Astrocyte of the hippocampus (primary cell): ENCODE results near the gene MAN1B1.
"Not testable (repeated sequence)": the region's sequence is repeated elsewhere in the genome, so short reads cannot be mapped to it uniquely, and the experiment has no call there.

ENCODE experiments used
- DNase-seq: peaks from one replicate; pipeline ENCODE4 v3.0.0; 2011; ENCODE audit warnings: low read depth, low spot score

Gene MAN1B1

DNA sequence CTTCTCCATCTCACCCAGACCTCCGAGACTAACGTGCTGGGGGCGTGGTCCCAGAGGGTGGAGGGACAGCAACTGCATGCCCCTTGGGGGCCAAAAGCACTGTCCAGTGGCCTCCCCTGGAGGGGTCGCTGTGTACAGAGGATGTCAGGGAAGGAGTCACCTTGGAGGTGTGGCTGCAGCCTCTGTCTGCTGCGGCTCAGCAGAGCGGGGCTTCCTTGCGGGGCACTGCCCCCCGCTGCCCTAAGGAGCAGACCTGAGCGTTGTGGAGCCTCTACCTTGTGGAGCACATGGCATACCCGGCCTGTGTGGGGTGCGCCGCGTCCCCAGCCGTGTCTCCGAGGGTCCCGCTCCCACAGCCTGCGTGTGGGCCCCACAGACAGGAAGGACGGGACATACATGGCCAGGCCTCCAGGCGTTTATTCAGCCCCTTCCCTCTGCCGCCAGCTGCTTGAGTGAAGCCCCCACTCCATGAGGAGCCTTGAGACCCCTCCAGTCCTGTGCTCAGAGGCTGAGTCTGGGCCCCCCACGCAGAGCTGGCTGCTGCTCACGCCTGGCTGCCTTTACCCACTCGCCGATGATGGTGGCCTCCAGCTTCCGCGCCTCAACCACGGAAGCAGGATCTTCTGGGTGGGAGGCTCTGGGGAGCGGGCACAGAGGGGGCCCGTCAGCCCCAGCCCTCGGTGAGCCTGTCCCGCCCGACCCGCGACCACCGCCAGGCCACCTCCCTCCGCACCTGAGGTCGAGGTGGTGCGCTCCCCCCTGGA, 23.5 kb downstream of the MAN1B1 start:
- DNase-seq: no peak

DNA sequence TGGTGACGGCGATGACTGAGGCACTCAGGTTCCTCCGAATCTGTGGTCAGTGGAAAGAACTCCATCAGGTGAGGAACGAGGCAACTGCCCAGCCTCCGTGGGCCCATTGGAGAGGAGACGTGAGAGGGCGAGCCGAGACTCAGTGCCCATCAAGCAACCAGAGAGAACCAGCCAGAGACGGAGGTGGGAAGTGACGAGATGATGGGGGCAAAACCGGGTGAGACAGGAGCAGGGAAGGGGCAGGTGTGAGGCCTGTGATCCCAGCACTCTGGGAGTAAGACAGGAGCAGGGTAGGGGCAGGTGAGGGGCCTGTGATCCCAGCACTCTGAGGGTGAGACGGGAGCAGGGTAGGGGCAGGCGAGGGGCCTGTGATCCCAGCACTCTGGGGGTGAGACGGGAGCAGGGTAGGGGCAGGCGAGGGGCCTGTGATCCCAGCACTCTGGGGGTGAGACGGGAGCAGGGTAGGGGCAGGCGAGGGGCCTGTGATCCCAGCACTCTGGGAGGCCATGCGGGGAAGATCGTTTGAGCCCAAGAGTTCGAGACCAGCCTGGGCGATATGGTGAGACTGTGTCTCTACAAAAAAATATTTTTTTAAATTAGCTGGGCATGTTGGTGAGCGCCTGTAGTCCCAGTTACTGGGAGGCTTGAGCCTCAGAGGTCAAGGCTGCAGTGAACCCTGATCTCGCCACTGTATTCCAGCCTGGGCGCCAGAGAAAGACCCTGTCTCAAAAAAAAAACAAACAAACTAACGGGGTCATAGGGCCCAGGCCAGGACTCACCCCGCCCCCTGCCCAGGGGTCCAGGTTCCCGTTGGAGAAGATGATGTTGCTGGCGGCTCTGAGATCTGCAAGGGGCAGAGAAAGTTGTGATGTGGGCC, 24.4 kb downstream of the MAN1B1 start:
- no peak for DNase-seq

DNA sequence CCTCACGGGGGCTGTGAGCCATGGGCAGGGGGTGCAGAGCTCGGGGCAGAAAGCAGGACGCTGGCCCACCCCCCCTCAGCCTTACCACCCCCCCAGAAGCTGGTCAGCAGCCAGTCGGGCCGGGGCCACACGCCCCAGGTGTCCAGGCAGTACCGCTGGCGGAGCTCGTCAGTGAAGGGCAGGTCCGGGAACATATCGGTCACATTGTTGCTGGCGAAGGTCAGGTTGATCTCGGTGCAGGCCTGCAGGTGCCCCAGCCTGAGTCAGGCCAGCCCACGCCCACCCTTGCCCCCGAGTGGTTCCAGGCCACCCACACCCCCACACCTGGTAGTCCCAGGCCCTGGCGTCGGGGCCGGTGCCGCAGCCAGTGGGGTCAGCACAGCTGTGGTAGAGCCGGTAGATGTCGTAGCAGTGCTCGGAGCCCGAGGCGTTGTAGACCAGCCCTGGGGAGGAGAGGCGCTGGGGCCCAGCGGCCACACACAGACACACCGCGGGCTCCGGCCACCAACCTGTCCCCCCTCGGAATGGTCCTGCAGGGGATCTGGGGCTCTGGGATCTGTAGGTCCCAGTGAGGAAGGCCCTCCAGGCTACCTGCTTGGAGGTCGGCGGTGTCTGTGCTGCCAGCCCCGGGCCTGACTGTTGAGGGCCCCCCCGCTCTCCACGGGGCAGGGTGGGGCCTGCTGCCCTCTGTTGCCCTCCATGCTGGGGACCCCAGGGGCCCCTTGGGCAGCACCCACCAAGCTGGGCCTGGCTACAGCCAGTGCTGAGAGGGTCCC, 25.2 kb downstream of the MAN1B1 start:
- no peak for DNase-seq

DNA sequence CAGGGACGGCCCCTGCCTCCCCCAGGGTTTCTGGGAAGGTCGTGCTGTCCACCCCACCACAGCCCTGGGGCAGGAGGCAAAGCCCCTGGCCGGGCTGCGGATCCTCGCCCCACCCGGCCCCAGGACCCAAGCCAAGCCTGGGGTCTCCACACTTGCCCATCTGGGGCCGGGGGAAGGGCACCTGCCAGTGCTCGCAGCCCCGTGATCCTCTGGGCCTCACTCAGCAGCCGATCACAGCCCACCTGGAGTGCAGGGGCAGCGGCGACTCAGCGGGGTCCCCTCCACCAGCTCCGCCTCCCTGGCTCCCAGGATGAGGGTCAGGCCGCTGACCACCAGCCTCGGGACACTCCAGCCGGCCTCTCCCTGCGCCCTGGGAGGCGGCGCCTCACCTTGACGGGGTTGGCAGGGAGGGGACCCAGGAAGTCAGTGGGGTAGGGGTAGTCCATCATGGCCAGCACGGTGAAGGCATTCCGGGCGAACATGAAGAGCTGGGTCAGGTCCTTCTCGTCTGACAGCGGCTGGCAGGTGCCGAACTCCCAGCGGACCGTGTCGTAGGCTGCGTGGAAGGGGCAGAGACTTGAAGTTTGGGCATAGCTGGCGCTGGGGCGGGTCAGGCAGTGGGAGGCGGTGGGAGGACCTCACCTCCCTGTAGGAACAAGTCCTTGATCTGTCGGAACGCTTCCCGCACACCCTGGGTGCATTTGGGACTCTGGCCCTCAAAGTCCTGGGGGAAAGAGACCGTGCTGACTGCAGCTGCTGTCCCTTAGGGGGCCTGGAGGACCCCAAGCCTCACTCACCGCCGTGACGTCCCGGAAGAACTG, 26.0 kb downstream of the MAN1B1 start:
- DNase-seq: no peak

DNA sequence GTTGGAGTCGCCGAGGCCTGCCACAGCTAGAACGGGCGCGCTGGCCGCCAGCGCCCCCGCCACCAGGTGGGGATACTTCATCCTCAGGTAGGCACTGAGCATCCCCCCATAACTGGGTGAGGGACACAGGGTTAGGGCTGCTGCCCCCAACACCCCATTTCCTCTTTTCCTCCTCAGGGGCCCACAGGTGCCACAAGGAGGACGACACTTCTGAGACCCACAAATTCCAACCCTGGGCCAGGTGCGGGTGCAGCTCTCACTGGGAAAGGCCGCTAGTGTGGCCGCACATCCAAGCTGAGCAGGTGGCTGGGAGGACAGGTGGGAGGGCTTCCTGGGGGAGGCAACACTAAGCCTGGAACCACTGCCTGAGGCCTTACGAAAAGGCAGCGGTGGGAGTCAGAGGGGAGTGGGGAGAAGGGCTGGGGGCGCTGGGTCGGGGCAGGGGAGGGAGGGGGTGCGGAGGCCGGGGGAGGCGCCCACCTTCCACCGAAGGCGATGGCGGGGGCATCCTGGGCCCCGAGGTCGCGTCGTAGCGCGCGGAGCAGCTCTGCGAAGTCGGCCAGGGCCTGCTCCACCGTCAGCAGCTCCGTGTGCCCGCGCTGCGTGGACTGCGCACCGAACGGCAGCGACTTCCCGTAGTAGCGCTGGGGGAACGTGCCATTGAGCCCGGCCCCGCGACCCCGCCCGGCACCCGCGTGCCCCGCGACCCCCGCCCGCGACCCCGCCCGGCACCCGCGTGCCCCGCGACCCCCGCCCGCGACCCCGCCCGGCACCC, 26.8 kb downstream of the MAN1B1 start:
- no peak for DNase-seq

DNA sequence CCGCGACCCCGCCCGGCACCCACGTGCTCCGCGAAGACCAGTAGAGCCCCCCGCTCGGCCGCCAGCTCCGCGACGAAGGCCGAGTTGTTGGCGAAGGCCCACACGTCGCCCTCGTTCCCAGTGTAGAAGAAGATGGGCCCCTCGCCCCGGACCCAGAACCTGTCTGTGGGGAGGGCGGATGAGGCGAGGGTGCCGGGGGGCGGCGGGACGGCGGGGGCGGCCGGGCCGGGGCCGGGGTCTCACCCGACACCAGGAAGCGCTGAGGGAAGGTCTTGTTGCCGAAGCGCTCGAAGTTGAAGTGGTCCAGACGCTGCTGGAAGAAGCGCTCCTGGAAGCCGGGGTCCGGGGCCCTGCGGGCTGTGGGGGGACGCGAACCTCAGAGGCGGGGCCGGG, 27.4 kb downstream of the MAN1B1 start:
- DNase-seq: no peak

DNA sequence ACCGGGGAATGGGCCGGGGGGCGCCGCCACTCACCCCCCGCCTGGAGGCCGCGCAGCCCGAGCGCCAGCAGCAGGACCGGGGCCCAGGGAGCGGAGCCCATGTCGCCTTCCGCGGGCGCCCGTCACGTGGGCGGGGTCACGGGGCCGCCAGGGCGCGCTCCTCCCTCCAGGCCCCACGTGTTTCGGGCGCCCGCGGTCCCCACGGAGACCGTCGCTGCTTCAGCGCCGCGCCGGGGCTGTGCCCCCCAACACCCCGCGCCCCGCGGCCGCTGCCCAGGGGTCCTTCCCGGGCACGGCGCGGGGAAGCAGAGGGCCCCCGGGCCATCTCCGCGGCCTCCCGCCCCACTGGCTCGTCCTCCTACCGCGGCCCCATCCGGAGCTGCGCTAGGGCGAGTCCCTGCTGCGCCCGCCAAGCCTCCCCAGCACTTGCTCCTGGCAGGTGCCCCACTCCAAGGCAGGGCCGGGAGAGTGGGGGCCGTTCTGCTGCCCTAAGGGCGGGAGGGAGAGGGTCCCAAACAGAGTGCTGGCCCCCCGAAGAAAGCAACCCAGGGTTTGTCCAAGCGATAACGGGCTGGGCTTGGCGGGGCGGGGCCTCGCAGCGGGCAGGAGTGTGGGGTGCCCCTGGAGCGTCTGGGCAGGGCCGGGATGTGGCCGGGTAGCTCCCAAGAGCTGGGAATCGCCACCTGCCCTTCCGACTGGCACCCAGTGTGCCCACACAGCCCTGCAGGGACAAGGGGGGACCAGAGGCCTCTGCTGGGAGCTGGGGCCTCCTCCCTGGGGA, 28.0 kb downstream of the MAN1B1 start, which contains the start of gene DPP7:
DPP7 (minus strand) TSS at position 121 of the 781 bp plus-strand sequence; CDS start at position 101, 20 bp downstream.
- peak; percentile 69 for DNase-seq

DNA sequence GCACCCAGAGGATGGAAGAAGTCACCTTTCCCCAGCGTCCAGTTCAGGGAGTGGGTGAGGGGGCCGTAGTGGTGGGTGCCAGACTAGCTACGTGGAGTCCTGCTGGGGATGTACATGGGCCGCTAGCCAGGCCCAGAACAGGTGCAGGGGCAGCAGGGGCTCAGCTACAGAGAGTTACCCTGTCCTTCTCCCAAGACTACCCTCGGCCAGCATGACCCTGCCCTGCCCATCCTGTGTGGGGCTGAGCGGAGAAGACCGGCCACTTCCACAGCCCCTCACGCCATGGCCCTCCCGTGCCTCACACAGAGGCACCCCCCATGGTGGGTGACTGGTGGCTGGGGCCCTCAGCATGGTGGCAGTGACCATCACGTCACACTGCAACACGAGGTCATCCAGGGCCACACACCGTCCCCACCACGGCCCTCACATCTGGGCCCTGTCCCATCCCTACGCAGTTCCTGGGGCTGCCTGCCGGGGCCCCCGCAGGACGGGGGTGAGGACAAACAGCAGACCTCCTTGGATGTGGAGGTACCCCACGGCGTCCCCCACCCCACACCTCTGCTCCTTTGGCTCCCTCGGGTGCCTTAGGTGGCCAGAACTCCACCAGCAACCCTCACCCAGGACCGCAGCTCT, 28.7 kb downstream of the MAN1B1 start:
- no peak for DNase-seq

DNA sequence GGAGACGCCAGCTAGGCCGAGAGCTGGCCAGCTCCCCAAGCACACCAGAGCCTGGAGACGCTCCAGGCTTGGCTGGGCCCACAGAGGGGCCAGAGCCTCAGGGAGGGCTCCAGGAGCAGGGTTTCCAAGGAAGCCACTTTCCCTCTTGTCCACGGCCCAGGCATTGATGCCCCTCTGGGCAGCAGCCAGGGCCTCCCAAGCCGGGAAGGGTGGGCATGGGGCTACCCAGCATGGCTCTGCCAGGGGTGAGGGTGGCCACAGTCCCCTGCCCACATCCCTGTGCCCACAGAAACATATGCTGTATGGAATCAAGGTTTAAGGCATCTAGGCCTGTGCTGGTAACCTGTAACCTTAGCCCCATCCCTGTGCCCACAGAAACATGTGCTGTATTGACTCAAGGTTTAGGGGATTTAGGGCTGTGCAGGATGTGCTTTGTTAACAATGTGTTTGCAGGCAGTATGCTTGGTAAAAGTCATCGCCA, 29.3 kb downstream of the MAN1B1 start:
- peak; percentile 24 for DNase-seq

DNA sequence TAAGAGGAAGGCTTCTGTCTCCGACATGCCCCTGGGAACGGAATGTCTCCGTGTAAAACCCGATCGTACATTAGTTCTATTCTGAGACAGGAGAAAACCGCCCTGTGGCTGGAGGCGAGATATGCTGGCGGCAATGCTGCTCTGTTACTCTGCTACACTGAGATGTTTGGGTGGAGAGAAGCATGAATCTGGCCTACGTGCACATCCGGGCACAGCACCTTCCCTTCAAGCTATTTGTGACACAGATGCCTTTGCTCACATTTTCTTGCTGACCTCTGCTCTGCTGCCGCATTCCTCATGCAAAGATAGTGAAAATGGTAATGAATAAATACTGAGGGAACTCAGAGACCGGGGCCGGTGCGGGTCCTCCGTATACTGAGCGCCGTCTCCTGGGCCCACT, 29.9 kb downstream of the MAN1B1 start:
- no peak for DNase-seq

DNA sequence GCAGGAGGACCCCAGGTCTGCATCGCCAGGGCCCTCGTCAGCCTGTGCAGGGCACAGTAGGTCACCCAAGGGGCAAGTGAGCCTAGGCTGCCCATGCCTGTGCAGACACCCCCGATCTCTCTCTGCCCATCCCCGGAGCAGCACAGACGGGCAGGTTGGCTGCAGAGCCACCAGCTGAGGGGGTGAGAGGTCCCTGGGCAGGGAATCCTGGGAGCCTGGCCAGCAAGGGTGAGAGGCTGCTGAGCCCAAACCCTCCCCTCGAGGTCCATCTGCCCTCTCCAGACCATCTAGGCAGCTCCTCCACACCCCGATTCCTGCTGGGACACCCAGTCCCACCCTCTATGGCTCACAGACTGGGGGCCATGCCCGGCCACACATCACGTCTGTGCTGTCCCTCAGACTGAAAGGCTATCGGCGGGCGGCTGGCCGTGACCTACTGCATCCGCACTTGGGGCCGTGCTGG, 30.5 kb downstream of the MAN1B1 start:
- DNase-seq: no peak

DNA sequence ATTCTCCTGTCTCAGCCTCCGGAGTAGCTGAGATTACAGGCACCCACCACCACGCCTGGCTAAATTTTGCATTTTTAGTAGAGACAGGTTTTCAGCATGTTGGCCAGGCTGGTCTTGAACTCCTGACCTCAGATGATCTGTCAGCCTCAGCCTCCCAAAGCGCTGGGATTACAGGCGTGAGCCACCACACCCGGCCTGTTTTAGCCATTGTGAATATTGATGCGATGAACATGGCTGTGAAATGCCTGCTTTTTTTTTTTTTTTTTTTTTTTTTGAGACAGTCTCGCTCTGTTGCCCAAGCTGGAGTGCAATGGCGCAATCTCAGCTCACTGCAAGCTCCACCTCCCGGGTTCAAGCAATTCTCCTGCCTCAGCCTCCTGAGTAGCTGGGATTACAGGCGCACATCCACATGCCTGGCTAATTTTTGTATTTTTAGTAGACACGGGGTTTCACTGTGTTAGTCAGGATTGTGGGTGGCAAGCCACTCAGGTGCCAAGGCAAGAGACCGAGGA, 31.4 kb downstream of the MAN1B1 start:
- DNase-seq: not testable (repeated sequence)

DNA sequence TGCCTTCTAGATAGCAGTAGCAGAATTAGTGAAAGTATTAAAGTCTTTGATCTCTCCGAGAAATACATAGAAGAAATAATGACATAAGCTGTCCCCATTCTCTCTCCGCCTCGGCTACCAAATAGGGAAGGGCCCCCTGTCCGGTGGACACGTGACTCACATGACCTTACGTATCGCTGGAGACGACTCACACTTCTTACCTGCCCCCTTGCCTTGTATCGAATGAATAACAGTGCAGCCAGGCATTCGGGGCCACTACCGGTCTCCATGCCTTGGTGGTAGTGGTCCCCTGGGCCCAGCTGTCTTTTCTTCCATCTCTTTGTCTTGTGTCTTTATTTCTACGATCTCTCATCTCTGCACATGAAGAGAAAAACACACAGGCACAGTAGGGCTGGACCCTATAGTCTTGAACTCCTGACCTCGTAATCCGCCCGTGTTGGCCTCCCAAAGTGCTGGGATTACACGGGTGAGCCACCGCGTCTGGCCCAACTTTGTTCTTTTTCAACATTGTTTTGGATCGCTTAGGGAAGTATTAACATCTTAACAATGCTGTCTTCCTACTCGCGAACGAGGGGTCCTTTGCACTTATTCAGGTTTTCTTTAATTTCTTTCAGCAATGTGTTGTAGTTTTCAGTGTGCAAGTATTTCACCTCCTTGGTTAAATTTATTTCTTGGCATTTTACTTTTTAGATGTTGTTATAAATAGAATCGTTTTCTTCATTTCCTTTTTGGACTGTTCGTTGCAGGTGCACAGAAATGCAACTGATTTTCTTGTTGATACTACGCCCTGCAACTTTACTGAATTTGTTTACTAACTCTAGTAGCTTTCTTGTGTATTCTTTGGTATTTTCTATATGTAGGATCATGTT, 35.4 kb downstream of the MAN1B1 start:
- DNase-seq: not testable (repeated sequence)

DNA sequence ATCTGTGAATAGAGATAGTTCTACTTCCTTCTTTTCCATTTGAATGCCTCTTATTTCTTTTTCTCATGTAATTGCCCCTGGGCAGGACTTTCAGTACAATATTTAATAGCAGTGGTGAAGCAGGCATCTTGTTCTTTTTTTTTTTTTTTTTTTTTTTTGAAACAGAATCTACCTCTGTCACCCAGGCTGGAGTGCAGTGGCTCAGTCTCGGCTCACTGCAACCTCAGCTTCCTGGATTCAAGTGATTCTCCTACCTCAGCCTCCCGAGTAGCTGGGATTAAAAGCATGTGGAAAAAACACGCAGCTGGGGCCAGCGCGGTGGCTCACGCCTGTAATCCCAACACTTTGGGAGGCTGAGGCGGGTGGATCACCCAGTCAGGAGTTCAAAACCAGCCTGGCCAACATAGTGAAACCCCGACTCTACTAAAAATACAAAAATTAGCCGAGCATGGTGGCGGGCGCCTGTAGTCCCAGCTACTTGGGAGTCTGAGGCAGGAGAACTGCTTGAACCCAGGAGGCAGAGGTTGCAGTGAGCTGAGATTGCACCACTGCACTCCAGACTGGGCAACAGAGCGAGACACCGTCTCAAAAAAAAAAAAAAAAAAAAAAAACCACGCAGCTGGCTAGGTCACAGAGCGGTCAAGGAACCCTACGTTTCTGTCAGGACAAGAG, 36.1 kb downstream of the MAN1B1 start:
- not testable (repeated sequence) for DNase-seq

DNA sequence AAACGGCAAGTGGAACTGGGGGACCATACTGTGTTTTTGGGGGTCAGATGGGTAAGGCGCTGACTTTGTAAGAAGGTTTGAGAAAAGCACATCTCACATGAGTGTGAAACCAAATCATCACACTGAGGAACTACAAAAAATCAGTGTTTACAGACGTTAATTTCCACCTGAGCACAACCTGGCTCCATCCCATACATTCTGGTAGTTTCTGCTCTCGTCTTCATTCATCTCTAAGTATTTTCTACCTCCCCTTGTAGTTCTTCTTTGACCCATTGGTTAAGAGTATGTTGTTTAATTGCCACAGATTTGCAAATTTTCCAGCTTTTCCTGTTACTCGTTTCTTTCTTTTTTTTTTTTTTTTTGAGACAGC, 36.7 kb downstream of the MAN1B1 start:
- no peak for DNase-seq

DNA sequence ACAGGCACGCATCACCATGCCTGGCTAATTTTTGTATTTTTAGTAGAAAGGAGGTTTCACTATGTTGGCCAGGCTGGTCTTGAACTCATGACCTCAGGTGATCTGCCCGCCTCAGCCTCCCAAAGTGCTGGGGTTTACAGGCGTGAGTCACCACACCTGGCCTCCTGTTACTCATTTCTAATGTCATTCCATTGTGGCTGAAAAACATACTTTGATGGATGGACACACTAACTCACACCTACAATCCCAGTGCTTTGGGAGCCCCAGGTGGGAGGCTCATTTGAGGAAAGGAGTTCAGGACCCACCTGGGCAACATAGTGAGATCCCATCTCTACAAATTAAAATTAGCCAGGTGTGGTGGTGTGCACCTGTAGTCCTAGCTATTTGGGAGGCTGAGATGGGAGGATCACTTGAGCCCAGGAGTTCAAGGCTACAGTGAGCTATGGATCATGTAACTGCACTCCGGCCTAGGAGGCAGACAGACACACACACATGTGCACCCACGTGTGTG, 37.2 kb downstream of the MAN1B1 start:
- not testable (repeated sequence) for DNase-seq

DNA sequence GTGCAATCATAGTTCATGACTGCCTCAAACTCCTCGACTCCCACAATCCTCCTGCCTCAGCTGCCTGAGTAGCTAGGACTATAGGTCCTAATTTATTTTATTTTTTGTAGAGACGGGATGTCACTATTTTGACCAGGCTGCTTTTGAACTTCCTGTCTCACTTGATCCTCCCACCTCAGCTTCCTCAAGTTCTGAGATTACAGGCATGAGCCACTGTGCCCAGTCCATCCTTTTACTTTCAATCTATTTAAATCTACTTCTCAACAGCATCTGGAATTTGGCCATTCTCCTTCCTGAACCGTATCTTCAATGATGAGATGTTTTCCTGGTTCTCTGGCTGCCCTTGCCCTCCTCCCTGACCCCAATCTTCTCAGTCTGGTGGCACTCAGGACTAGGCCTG, 40.0 kb downstream of the MAN1B1 start:
- DNase-seq: no peak
